GM18861 (cell line): ENCODE measurements around the gene SLCO2A1.

Experiments used
- ATAC-seq: cut with Tn5 transposase; IDR thresholded peaks from one replicate; pipeline ENCODE4 v1.9.1; 2021; ENCODE audit not compliant: unreplicated experiment

Gene SLCO2A1

GRCh38 chr3:133887074-133887802 lies 142.5 kb downstream of the SLCO2A1 start:
- no peak for ATAC-seq

DNA sequence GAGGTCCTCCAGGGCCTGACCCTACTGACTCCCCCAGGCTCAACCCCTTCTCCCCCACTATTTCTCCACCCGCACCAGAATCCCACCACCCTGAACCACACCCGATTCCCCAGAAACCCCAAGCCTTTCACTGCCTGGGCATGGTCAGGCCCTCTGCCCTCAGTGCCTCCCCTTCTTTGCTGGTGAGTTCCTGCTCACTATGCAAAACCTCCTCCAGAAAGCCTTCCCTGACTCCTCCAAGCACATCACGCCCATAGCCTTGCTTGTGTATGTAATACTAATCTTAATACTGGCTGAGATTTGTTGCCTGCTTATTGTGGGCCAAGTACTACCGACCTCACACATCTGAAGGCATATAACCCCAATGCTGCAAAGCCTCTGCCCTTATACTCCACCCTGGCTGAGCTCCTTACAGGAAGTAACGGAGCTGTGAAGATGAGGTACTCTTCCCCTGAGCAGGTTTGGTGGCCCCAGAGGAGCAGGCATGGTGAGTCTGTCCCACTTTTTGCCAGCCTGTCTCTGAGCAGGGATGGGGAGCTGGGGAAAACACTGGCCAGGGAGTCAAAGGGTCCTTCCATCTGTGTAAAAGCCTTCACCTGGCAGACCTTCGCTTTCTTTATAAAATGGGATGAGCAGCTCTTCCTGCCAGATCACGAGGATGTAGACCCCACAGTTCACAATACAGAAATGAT lies 143.5 kb downstream of the SLCO2A1 start:
- ATAC-seq = no peak

- no peak for ATAC-seq
Observed at GRCh38 chr3:133884887-133885711, 144.6 kb downstream of the SLCO2A1 start.

DNA sequence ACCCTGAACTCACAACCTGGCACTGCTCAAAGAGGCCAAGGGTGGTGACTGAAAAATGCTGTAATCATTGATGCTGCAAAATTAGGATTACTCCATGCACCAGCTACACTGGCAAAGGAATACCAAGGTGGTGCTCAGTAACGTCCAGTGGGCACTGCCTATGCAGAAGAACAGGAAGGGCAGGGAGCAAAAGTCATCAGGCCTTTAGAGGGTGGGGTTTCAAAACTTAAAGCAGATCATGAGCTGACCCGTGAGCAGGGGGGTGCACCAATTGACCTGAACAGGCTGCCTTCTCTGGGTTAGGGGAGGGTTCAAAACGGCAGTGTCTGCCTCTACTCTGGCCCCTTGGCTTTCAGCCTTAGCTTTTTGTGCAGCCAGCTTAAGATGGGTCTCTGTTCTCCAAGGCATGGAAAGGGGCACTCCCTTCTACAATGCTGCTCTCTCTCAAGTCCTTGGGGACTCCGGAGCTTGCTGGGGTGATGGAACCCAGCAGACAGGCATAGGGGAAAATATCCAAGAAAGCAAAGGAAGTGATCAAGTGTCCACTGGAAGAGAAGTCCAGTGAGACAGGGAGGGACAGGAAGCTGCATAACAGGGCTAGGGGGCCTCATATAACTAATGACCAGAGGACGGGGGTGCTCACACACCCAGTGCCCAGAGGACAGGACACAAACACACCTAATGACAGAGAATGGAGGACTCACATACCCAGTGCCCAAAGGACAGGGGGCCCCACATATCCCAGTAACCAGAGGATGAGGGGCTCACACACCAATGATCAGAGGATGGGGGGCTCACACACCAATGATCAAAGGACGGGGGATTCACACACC lies 145.5 kb downstream of the SLCO2A1 start:
- no peak for ATAC-seq

GRCh38 chr3:133883641-133884040 lies 146.1 kb downstream of the SLCO2A1 start:
- ATAC-seq = no peak

- no peak for ATAC-seq
Observed at GRCh38 chr3:133882986-133883586, 146.6 kb downstream of the SLCO2A1 start.

- ATAC-seq = no peak
Observed at GRCh38 chr3:133881939-133882825, 147.5 kb downstream of the SLCO2A1 start.

- no peak for ATAC-seq
Observed at GRCh38 chr3:133881492-133881891, 148.2 kb downstream of the SLCO2A1 start.

DNA sequence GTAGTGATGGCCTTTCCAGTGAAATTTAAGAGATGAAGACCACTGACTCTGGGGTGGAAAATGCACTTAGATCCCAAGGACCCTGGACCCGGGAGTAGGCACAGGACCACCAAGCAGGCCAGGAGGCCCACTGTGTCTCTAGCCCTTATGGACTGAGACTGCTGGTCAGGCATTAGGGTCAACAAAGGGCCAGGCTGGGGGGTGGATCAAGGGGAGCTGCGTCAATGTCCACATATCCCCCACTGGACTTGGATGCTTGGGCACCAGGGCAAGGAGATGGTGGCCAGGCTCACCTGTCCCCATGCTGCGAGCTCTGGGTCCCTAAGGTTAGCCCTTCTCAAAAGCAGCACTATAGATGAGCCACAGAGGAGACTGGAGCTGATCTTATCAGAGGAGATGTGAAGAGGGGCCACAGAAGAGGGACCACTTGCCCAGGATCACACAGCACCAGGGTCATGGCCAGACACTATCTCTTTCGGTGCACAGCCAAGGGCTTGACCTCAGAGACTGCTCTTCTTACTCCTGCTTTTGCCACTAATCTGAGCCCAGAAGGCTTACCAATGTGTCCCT lies 148.8 kb downstream of the SLCO2A1 start:
- no peak for ATAC-seq

DNA sequence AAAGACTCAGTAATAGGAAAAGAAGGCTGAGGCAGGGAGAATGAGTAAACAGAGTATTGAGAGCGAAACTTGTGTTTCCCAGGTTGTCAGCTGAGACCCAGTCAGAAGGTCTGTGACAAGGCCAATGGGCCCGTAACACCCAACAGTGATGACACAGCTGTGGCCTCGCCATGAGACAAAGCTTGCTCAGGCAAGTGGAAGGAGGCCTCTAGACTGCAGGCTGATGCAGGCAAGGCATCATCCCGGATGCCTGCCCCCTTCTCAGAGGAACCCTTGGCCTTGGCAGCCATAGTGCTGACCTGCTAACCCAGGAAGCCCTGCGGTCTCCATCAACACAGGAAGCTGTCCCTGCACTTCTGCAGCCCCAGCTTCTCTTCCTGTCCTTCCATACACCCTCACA lies 149.4 kb downstream of the SLCO2A1 start:
- no peak for ATAC-seq

GRCh38 chr3:133878518-133878917 lies 151.2 kb downstream of the SLCO2A1 start:
- ATAC-seq = no peak
